WERI-Rb-1 (cell line): ENCODE measurements around the gene NCK2.

Experiments used
- DNase-seq: peaks from one replicate; pipeline ENCODE4 v3.0.0-alpha.2; 2020
- H3K27ac ChIP-seq: fragments of 250-450 bp; sonication (Bioruptor Pico); 2 replicates; pipeline ENCODE4 v1.5.1; 2020; ENCODE audit warnings: mild to moderate bottlenecking, moderate library complexity
- H3K27me3 ChIP-seq: fragments of 250-450 bp; sonication (Bioruptor Pico); 2 replicates; pipeline ENCODE4 v1.5.1; 2021; ENCODE audit warnings: mild to moderate bottlenecking, low read depth, moderate library complexity; ENCODE audit not compliant: insufficient read depth, severe bottlenecking
- H3K36me3 ChIP-seq: fragments of 250-450 bp; sonication (Bioruptor Pico); 2 replicates; pipeline ENCODE4 v1.5.1; 2020; ENCODE audit warnings: mild to moderate bottlenecking, moderate library complexity
- H3K4me3 ChIP-seq: 2 replicates; pipeline ENCODE4 v1.5.1; 2011; ENCODE audit warnings: low read depth, mild to moderate bottlenecking, control low read depth, low read length
- H3K9me3 ChIP-seq: fragments of 250-450 bp; sonication (Bioruptor Pico); 2 replicates; pipeline ENCODE4 v1.5.1; 2021; ENCODE audit warnings: mild to moderate bottlenecking, moderate library complexity; ENCODE audit not compliant: severe bottlenecking
- CTCF ChIP-seq: IDR thresholded peaks from 2 replicates; pipeline ENCODE4 v1.5.1; 2011; ENCODE audit warnings: low read depth, mild to moderate bottlenecking, control low read depth, inconsistent platforms, low read length

The NCK2 gene

DNA sequence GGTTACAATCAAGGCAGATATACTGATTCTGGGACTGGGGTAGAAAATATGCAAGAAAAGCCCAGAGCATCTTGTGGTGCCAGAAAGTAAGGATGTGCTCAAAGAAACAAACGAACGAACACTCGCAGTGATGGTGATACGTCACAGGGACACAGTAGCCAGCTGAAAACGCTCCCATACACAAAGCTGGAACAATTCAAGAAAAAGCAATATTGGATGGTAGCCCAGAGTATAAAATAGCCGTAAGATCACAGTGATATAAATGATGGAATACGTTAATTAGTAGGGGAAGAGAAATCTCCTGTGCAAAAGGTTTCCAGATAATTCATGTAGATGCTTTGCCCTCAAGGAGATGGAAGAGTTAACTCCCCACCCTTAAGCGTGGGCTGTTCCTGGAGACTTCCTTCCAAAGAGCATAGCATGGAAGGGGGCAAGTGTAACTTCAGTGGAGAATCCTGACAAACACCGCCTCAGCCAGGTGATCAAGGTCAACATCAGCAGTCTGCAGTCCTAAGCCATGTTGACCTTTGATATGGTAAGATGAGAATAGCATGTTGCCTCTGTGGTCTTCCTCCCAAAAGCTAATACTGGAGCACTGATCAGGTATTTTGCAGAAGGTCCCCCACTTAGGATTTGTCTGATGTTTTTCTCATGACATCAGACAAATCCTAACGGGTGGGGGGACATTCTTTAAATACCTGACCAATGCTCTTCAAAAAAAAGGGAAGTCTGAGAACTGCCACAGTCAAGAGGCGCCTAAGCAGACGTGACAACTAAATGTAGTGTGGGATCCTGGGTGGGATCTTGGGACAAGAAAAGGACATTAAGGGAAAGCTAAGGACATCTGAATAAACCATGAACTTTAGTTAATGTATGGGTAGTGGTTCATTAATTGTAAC, 99.0 kb downstream of the NCK2 start:
- no peak for DNase-seq
- no peaks in the 10 kb centered on the region for H3K36me3 ChIP-seq
- no peaks in the 10 kb centered on the region for H3K9me3 ChIP-seq
- no peak overlapping the region for H3K27ac ChIP-seq
- H3K27me3 ChIP-seq: no peaks in the 10 kb centered on the region
- TF ChIP-seq CTCF: no peak
- H3K4me3 ChIP-seq: no peak overlapping the region

DNA sequence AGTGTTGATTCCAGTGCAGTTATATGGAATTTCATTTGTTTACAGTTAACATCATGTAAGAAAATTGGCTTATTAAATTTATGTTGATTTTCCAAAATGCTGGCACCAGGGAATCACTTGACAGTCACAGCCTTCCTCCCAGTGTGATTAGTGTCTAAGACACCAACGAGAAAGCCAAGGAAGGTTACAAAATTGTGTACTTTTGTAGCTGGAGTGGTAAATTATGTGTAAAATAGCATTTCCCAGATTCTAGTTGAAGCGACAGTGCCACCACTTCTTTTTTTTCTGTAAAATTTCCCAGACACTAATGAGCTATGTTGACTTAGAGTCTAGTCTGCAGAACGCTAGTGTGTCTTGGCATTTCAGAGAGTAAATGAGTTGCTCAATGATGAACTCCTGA, 101.3 kb downstream of the NCK2 start:
- TF ChIP-seq CTCF: no peak
- no peaks in the 10 kb centered on the region for H3K9me3 ChIP-seq

DNA sequence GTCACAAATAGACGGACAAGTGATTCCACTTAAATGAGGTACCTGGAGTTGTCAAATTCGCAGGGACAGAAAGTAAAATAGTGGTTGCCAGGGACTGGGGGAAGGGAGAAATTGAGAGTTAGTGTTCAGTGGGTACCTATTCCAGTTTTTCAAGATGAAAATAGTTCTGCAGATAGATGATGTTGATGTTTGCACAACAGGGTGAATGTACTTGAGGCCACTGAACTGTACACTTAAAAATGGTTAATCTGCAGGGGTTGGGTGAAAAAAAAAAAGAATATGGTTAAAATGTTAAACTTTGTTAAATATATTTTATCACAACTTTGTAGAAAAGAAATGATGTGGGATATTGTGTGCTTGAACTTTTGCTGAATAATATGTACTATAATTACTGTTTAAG, 102.3 kb downstream of the NCK2 start:
- Histone ChIP-seq H3K36me3 (no peaks in the 10 kb centered on the region), H3K27me3 (no peaks in the 10 kb centered on the region), H3K4me3 (no peak overlapping the region), H3K9me3 (no peaks in the 10 kb centered on the region), H3K27ac (no peak overlapping the region)
- no peak for DNase-seq
- TF ChIP-seq CTCF: no peak

More for the DNA sequence above, 101.3 kb downstream of the NCK2 start:
- DNase-seq: no peak
- no peak overlapping the region for H3K27ac ChIP-seq
- H3K36me3 ChIP-seq: no peaks in the 10 kb centered on the region
- no peaks in the 10 kb centered on the region for H3K27me3 ChIP-seq
- no peak overlapping the region for H3K4me3 ChIP-seq

- TF ChIP-seq CTCF: no peak
- Histone ChIP-seq H3K27me3 (no peaks in the 10 kb centered on the region), H3K36me3 (no peaks in the 10 kb centered on the region), H3K27ac (no peak overlapping the region), H3K9me3 (no peaks in the 10 kb centered on the region), H3K4me3 (no peak overlapping the region)
- DNase-seq: no peak
Measured at GRCh38 chr2:105848367-105848766, 103.7 kb downstream of the NCK2 start.

DNA sequence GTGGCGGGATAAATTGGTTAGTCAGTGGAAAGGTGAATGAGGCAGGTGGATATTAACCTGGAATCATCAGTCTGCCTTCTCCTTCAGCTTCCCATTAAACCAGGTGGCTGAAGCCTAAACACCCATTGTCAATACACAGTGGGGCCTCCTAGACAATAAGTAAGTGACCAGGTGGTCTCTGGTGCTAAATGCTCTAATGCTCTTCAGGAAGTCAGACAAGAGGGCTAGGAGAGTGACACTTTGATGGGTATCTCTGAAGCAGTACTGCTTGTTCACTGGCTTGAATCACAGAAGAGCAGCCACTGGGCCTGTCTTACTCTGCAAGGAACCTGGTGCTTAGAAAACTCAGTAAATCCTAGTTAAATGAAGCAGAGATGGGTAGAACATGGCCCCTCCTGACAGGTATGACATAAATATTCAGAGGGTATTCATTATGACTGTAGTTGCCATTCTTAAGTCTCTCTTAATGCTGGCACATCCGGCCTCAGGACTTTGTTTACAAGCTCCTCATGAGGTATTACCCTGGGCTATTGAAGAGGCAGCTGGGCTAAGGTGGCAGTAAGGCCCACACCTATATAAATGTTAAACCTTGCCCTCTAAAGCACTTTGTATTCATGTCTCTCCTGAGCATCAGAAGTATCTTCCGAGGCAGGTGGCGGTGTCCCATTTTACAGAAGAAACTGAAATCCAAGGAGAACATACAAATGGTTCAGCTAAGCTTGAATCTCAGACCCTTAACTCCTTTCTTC, 104.9 kb downstream of the NCK2 start:
- no peak overlapping the region for H3K27ac ChIP-seq
- H3K36me3 ChIP-seq: no peaks in the 10 kb centered on the region
- H3K4me3 ChIP-seq: no peak overlapping the region
- no peak for DNase-seq
- no peaks in the 10 kb centered on the region for H3K27me3 ChIP-seq
- no peak for TF ChIP-seq CTCF
- H3K9me3 ChIP-seq: no peaks in the 10 kb centered on the region
